Ovary (tissue), 9 donors: ENCODE data around the gene TRAPPC1. TPM values are rescaled to one million over a fixed set of nuclear protein-coding genes. Genes with fewer than 3 reads are reported as not detected.

ENCODE experiments used
- DNase-seq, 5 donors: peaks; one replicate each; pipeline ENCODE4 v3.0.0-alpha.2; 2019 to 2020
- H3K27ac ChIP-seq, 2 donors: fragments of 200-600 bp; one replicate each; pipeline versions ENCODE4 v1.5.1 to v1.8.0; 2019 to 2022
- H3K27me3 ChIP-seq: fragments of 200-600 bp; one replicate; pipeline ENCODE4 v1.8.0; 2022
- H3K36me3 ChIP-seq: fragments of 200-600 bp; sonication (generic); one replicate; pipeline ENCODE4 v1.5.1; 2019
- H3K4me1 ChIP-seq: one replicate; pipeline ENCODE4 v1.8.1; 2013; ENCODE audit warnings: mild to moderate bottlenecking, moderate library complexity; ENCODE audit not compliant: insufficient read depth
- H3K4me3 ChIP-seq: fragments of 200-600 bp; sonication (generic); one replicate; pipeline ENCODE4 v1.5.1; 2017
- H3K9me3 ChIP-seq, 2 donors: fragments of 200-600 bp in 1 of 2; sonication (generic) in 1 of 2; one replicate each; pipeline versions ENCODE4 v1.5.1 to v1.8.1; 2013 to 2019; ENCODE audit warnings: mild to moderate bottlenecking in 1 of 2, moderate library complexity in 1 of 2
- CTCF ChIP-seq, 3 donors: fragments of 450-650 bp in 2 of 3; fragments of 200-600 bp in 1 of 3; IDR thresholded peaks; one replicate each; pipeline versions ENCODE4 v1.5.1 to v1.8.0; 2016 to 2022; ENCODE audit warnings: antibody characterized with exemption in 3 of 3, mild to moderate bottlenecking in 1 of 3
- EP300 ChIP-seq: sonication (generic); formaldehyde crosslinking; IDR thresholded peaks from one replicate; pipeline ENCODE4 v1.6.1; 2017; ENCODE audit warnings: antibody characterized with exemption
- POLR2A ChIP-seq: fragments of 450-650 bp; IDR thresholded peaks from one replicate; pipeline ENCODE4 v1.6.1; 2017; ENCODE audit warnings: antibody characterized with exemption, mild to moderate bottlenecking, moderate library complexity
- WGBS, 3 donors: extraction: QIAGEN DNeasy Blood & Tissue Kit in 1 of 3; methylation state at CpG; one replicate each; pipeline versions ENCODE4 v1.1.5 to v1.1.7; 2013 to 2017; 5-methylcytosine and 5-hydroxymethylcytosine counted together
- intact Hi-C, 4 donors: fragments of 100-400 bp; cut with DNase I; formaldehyde crosslinking; loops; one replicate each; pipeline versions ENCODE4 v1.11.0 to v1.15.1; 2022 to 2023
- polyA plus RNA-seq, 2 donors: library from polyadenylated mRNA; stranded (reverse); fragments of 200-250 nt in 1 of 2; fragments of 350-450 nt in 1 of 2; fragmentation: Illumina TruSeq in 1 of 2; extraction: RNeasy Lipid Tissue Mini Kit (QIAGEN cat#74804) in 1 of 2; gene quantifications; one replicate each; pipeline ENCODE4 v1.2.3, GENCODE V29; 2013 to 2014
- small RNA-seq: library from RNA; depleted of rRNA; stranded (forward); fragments of <200 nt; gene quantifications from one replicate; pipeline ENCODE3, GENCODE V24; 2016
- total RNA-seq, 7 donors: library from RNA; depleted of rRNA in 2 of 7; stranded (reverse); fragments of >200 nt in 2 of 7; fragmentation: NEBNext Ultra II Directional in 3 of 7; extraction: Animal tissue kit (Norgen Biotek cat#: 25700) in 3 of 7; gene quantifications; one replicate each; pipeline versions ENCODE4 v1.1.0 to v1.2.4, GENCODE V29; 2016 to 2023
- donor health status: DM: no; HTN: no; CAD: no; lungs with moderate emphysema.
- donor health status: DM: no; HTN: no; CAD: no.
- donor health status: Bipolar disorder and iron deficiency.
- donor health status: DM: yes; HTN: yes; CAD: no.
- donor health status: DM: no; HTN: no; CAD: no.
- donor health status: DM: yes; HTN: yes; CAD: no.

The TRAPPC1 gene
- total and polyA plus RNA-seq, 9 donors, result 27.5 to 238 (median 77.5) TPM

- Histone ChIP-seq H3K27ac (no peak overlapping the region), H3K4me3 (no peak overlapping the region), H3K27me3 (no peaks in the 10 kb centered on the region), H3K36me3 (no peaks in the 10 kb centered on the region), H3K9me3 (no peaks in the 10 kb centered on the region), H3K4me1 (no peaks in the 10 kb centered on the region)
- DNase-seq, result no peak
- intact Hi-C loops, result no loop called here
- 72 to 75% (median 74%) methylated on average over 7 of the region's 7 CpGs for WGBS, 3 donors
- TF ChIP-seq CTCF (IDR thresholded peaks at IDR 0.05) (no peak), POLR2A (no peak), EP300 (no peak)
Observed at GRCh38 chr17:7882068-7882467, 49.7 kb downstream of the TRAPPC1 start.

- Histone ChIP-seq H3K4me3 (no peak overlapping the region), H3K9me3 (no peaks in the 10 kb centered on the region), H3K36me3 (no peaks in the 10 kb centered on the region), H3K4me1 (no peaks in the 10 kb centered on the region), H3K27ac (no peak overlapping the region), H3K27me3 (no peaks in the 10 kb centered on the region)
- DNase-seq, result no peak
- no peak for TF ChIP-seq POLR2A
- no peak for TF ChIP-seq CTCF (IDR thresholded peaks at IDR 0.05)
- intact Hi-C loops, result no loop called here
- WGBS, 3 donors, result 51 to 56% (median 56%) methylated on average over 7 of the region's 7 CpGs
Observed at GRCh38 chr17:7881276-7882054, 50.3 kb downstream of the TRAPPC1 start.

Small RNA genes within 50 kb of the gene (small RNA-seq; reads per million reads assigned to genes)
- 0.50 reads per million, percentile 11 among the genes with 10 or more reads in this experiment for gene SCARNA21

Other genes with a start within 250 kb of the TRAPPC1 start
- 100 to 1,000 TPM in 1 of 7 donors, 10 to 100 TPM in 6; 16.3 to 124 (median 73.5) TPM for gene TP53, start 244.5 kb downstream of the TRAPPC1 start, total RNA-seq
- 10 to 100 TPM; 29.7 to 43.7 TPM for gene TP53, start 244.5 kb downstream of the TRAPPC1 start, polyA plus RNA-seq
- 10 to 100 TPM in 1 of 7 donors, 1 to 10 TPM in 6; 1.1 to 10.1 (median 6.9) TPM for gene WRAP53, start 243.5 kb downstream of the TRAPPC1 start, total RNA-seq
- gene WRAP53, start 243.5 kb downstream of the TRAPPC1 start, polyA plus RNA-seq, result 1 to 10 TPM; 4.3 to 6.1 TPM
- 10 to 100 TPM in 1 of 7 donors, 1 to 10 TPM in 6; 1.6 to 11.7 (median 3.3) TPM for gene EFNB3, start 226.7 kb downstream of the TRAPPC1 start, total RNA-seq
- gene EFNB3, start 226.7 kb downstream of the TRAPPC1 start, polyA plus RNA-seq, result 1 to 10 TPM; 5.1 to 5.9 TPM
- gene DNAH2, start 214.2 kb downstream of the TRAPPC1 start, total RNA-seq, result 10 to 100 TPM in 1 of 7 donors, 1 to 10 TPM in 5, under 1 TPM in 1; 0.88 to 10.3 (median 2.7) TPM
- gene DNAH2, start 214.2 kb downstream of the TRAPPC1 start, polyA plus RNA-seq, result 1 to 10 TPM; 1.0 to 2.5 TPM
- 10 to 100 TPM; 13.7 to 80.8 (median 71.9) TPM for gene KDM6B, start 97.7 kb downstream of the TRAPPC1 start, total RNA-seq
- gene KDM6B, start 97.7 kb downstream of the TRAPPC1 start, polyA plus RNA-seq, result 10 to 100 TPM in 1 of 2 donors, 1 to 10 TPM in 1; 9.1 to 36.9 TPM
- 10 to 100 TPM in 3 of 7 donors, 1 to 10 TPM in 4; 2.1 to 11.9 (median 8.2) TPM for gene TMEM88, start 76.9 kb downstream of the TRAPPC1 start, total RNA-seq
- gene TMEM88, start 76.9 kb downstream of the TRAPPC1 start, polyA plus RNA-seq, result 10 to 100 TPM in 1 of 2 donors, 1 to 10 TPM in 1; 5.5 to 17.8 TPM
- 10 to 100 TPM; 46.4 to 82.8 (median 54.6) TPM for gene NAA38, start 74.4 kb downstream of the TRAPPC1 start, total RNA-seq
- 10 to 100 TPM in 1 of 2 donors, 1 to 10 TPM in 1; 4.6 to 59.1 TPM for gene NAA38, start 74.4 kb downstream of the TRAPPC1 start, polyA plus RNA-seq
- gene CYB5D1, start 73.9 kb downstream of the TRAPPC1 start, total RNA-seq, result 10 to 100 TPM in 6 of 7 donors, 1 to 10 TPM in 1; 7.0 to 18.8 (median 16.1) TPM
- gene CYB5D1, start 73.9 kb downstream of the TRAPPC1 start, polyA plus RNA-seq, result 10 to 100 TPM; 10.8 to 22.2 TPM
- 100 to 1,000 TPM in 4 of 7 donors, 10 to 100 TPM in 3; 65.7 to 145 (median 114) TPM for gene CHD3, start 43.2 kb downstream of the TRAPPC1 start, total RNA-seq
- gene CHD3, start 43.2 kb downstream of the TRAPPC1 start, polyA plus RNA-seq, result 100 to 1,000 TPM in 1 of 2 donors, 10 to 100 TPM in 1; 87.2 to 100 TPM
- 10 to 100 TPM in 1 of 7 donors, 1 to 10 TPM in 6; 2.7 to 16.5 (median 5.2) TPM for gene RNF227, start 15.7 kb downstream of the TRAPPC1 start, total RNA-seq
- 1 to 10 TPM; 4.3 to 8.6 TPM for gene RNF227, start 15.7 kb downstream of the TRAPPC1 start, polyA plus RNA-seq
- 1 to 10 TPM in 5 of 7 donors, under 1 TPM in 2; 0.48 to 5.9 (median 2.2) TPM for gene KCNAB3, start 2.1 kb downstream of the TRAPPC1 start, total RNA-seq
- 1 to 10 TPM; 1.9 to 3.9 TPM for gene KCNAB3, start 2.1 kb downstream of the TRAPPC1 start, polyA plus RNA-seq
- 10 to 100 TPM; 15.0 to 27.3 (median 25.9) TPM for gene CNTROB, start 260 bp upstream of the TRAPPC1 start, total RNA-seq
- 10 to 100 TPM; 24.3 to 25.3 TPM for gene CNTROB, start 260 bp upstream of the TRAPPC1 start, polyA plus RNA-seq
- gene GUCY2D, start 70.7 kb upstream of the TRAPPC1 start, total RNA-seq, result under 1 TPM in 2 of 7 donors, not detected in 5; 0.05 to 0.42 TPM
- under 1 TPM in 1 of 2 donors, not detected in 1; 0.10 TPM for gene GUCY2D, start 70.7 kb upstream of the TRAPPC1 start, polyA plus RNA-seq
- 10 to 100 TPM in 1 of 7 donors, 1 to 10 TPM in 1, under 1 TPM in 4, not detected in 1; 0.23 to 14.9 (median 0.78) TPM for gene ALOX15B, start 107.1 kb upstream of the TRAPPC1 start, total RNA-seq
- under 1 TPM; 0.25 to 0.88 TPM for gene ALOX15B, start 107.1 kb upstream of the TRAPPC1 start, polyA plus RNA-seq
- gene ALOX12B, start 155.8 kb upstream of the TRAPPC1 start, total RNA-seq, result under 1 TPM in 1 of 7 donors, not detected in 6; 0.70 TPM
- not detected for gene ALOX12B, start 155.8 kb upstream of the TRAPPC1 start, polyA plus RNA-seq
- not detected for gene ALOXE3, start 186.6 kb upstream of the TRAPPC1 start, total RNA-seq
- under 1 TPM in 1 of 2 donors, not detected in 1; 0.07 TPM for gene ALOXE3, start 186.6 kb upstream of the TRAPPC1 start, polyA plus RNA-seq
- gene HES7, start 192.2 kb upstream of the TRAPPC1 start, total RNA-seq, result under 1 TPM in 6 of 7 donors, not detected in 1; 0.11 to 0.97 (median 0.81) TPM
- under 1 TPM in 1 of 2 donors, not detected in 1; 0.25 TPM for gene HES7, start 192.2 kb upstream of the TRAPPC1 start, polyA plus RNA-seq
- 100 to 1,000 TPM in 6 of 7 donors, 10 to 100 TPM in 1; 74.9 to 394 (median 165) TPM for gene PER1, start 220.5 kb upstream of the TRAPPC1 start, total RNA-seq
- gene PER1, start 220.5 kb upstream of the TRAPPC1 start, polyA plus RNA-seq, result 100 to 1,000 TPM in 1 of 2 donors, 10 to 100 TPM in 1; 12.8 to 164 TPM
- gene VAMP2, start 231.0 kb upstream of the TRAPPC1 start, total RNA-seq, result 100 to 1,000 TPM in 4 of 7 donors, 10 to 100 TPM in 3; 35.5 to 147 (median 118) TPM
- 100 to 1,000 TPM in 1 of 2 donors, 10 to 100 TPM in 1; 99.2 to 233 TPM for gene VAMP2, start 231.0 kb upstream of the TRAPPC1 start, polyA plus RNA-seq
- gene TMEM107, start 244.4 kb upstream of the TRAPPC1 start, total RNA-seq, result 10 to 100 TPM in 5 of 7 donors, 1 to 10 TPM in 2; 7.5 to 57.6 (median 16.1) TPM
- 10 to 100 TPM in 1 of 2 donors, 1 to 10 TPM in 1; 8.2 to 10.3 TPM for gene TMEM107, start 244.4 kb upstream of the TRAPPC1 start, polyA plus RNA-seq